ENCODE data around the gene MYO5A.

- TF ChIP-seq CTCF (IDR thresholded peaks at IDR 0.05) (no peak; the same call in 1 of the 2 replicates), MAX (IDR thresholded peaks at IDR 0.05; ENCODE audit: low read depth) (no peak)
Observed at GRCh38 chr15:52261498-52262242, 267.0 kb downstream of the MYO5A start.

All from SK-N-SH (cell line).